Keratinocyte (primary cell): ENCODE measurements around the gene ARMH3. TPM values are rescaled to one million over a fixed set of nuclear protein-coding genes. Genes with fewer than 3 reads are reported as not detected.

ENCODE experiments used
- DNase-seq: peaks from one replicate; pipeline ENCODE4 v3.0.0-alpha.2; 2011; ENCODE audit warnings: low read depth, missing footprints, low spot score
- FAIRE-seq: peaks from 2 replicates; lab custom pipeline; 2011; peaks lifted over from hg19 to GRCh38; lab: Jason Lieb, UNC
- H2AFZ ChIP-seq: 2 replicates; pipeline ENCODE4 v1.6.0; 2012; ENCODE audit warnings: low read length, control low read depth, inconsistent platforms; ENCODE audit not compliant: control insufficient read depth
- H3K27ac ChIP-seq: 2 replicates; pipeline ENCODE4 v1.5.1; 2011; ENCODE audit warnings: low read length; ENCODE audit not compliant: control insufficient read depth, insufficient read depth
- H3K27me3 ChIP-seq: 3 replicates; pipeline ENCODE4 v1.6.0; 2011; ENCODE audit warnings: low read length; ENCODE audit not compliant: control insufficient read depth, insufficient read depth; ENCODE audit errors: extremely low read depth
- H3K36me3 ChIP-seq, 2 experiments: 2 replicates in 1 of 2; 3 replicates in 1 of 2; pipeline ENCODE4 v1.5.1; 2011; ENCODE audit warnings: low read length in 2 of 2, mild to moderate bottlenecking in 1 of 2; ENCODE audit not compliant: control insufficient read depth in 2 of 2, insufficient read depth in 2 of 2; ENCODE audit errors: extremely low read depth in 1 of 2
- H3K4me1 ChIP-seq: 3 replicates; pipeline ENCODE4 v1.5.1; 2011; ENCODE audit warnings: low read length; ENCODE audit not compliant: control insufficient read depth, insufficient read depth; ENCODE audit errors: extremely low read depth
- H3K4me2 ChIP-seq: 3 replicates; pipeline ENCODE4 v1.6.0; 2011; ENCODE audit warnings: low read depth, low read length; ENCODE audit not compliant: control insufficient read depth, insufficient read depth; ENCODE audit errors: extremely low read depth
- H3K4me3 ChIP-seq, 3 experiments: fragments of 200-600 bp in 1 of 3; sonication (generic) in 1 of 3; 2 replicates in 2 of 3; 3 replicates in 1 of 3; pipeline ENCODE4 v1.5.1; 2011 to 2016; ENCODE audit warnings: low read length in 3 of 3, mild to moderate bottlenecking in 3 of 3, control low read depth in 2 of 3, inconsistent platforms in 1 of 3, low read depth in 1 of 3, mixed read lengths in 1 of 3, mixed run types in 1 of 3, moderate library complexity in 1 of 3; ENCODE audit not compliant: control insufficient read depth in 2 of 3, insufficient read depth in 2 of 3; ENCODE audit errors: extremely low read depth in 1 of 3
- H3K79me2 ChIP-seq: 2 replicates; pipeline ENCODE4 v1.6.0; 2012; ENCODE audit warnings: low read length; ENCODE audit not compliant: control insufficient read depth, insufficient read depth
- H3K9ac ChIP-seq: 3 replicates; pipeline ENCODE4 v1.6.0; 2011; ENCODE audit warnings: low read length; ENCODE audit not compliant: control insufficient read depth, insufficient read depth; ENCODE audit errors: extremely low read depth
- H3K9me1 ChIP-seq: 3 replicates; pipeline ENCODE4 v1.6.0; 2011; ENCODE audit warnings: low read length; ENCODE audit not compliant: control insufficient read depth, insufficient read depth; ENCODE audit errors: extremely low read depth
- H3K9me3 ChIP-seq: 2 replicates; pipeline ENCODE4 v1.5.1; 2012; ENCODE audit warnings: low read depth, low read length; ENCODE audit not compliant: control insufficient read depth
- H4K20me1 ChIP-seq: 3 replicates; pipeline ENCODE4 v1.6.0; 2011; ENCODE audit warnings: low read length; ENCODE audit not compliant: control insufficient read depth, insufficient read depth; ENCODE audit errors: extremely low read depth
- EZH2 ChIP-seq: IDR thresholded peaks from one replicate; pipeline ENCODE4 v1.6.1; 2012; ENCODE audit warnings: inconsistent platforms, mild to moderate bottlenecking, low read length, moderate library complexity
- dilution Hi-C: fragments of 300-500 bp; cut with MboI; formaldehyde crosslinking; loops from one replicate; pipeline ENCODE4 v1.7.0; 2020; ENCODE audit warnings: low sequenced_read_pairs; ENCODE audit not compliant: extremely low pct_ligation_motif_present
- polyA plus RNA-seq, 5 experiments: library from polyadenylated mRNA; depleted of rRNA in 3 of 5; stranded (reverse) in 3 of 5; stranded (forward) in 1 of 5; unstranded in 1 of 5; fragments of >200 nt; gene quantifications; 1 replicate in 1 of 5; 2 replicates in 3 of 5; 3 replicates in 1 of 5; pipeline versions ENCODE4 v1.2.1 to v1.2.3, GENCODE V29; 2011 to 2012; ENCODE audit warnings: missing spikeins in 2 of 5, low read depth in 1 of 5, low replicate concordance in 1 of 5
- TF ChIP-seq, protein P1 (sequence below), 3 experiments: IDR thresholded peaks in 1 of 3; conservative IDR thresholded peaks in 1 of 3; optimal IDR thresholded peaks in 1 of 3; 2 replicates in 2 of 3; 3 replicates in 1 of 3; pipeline versions ENCODE3 to v1.5.1; 2011; ENCODE audit warnings: low read length in 3 of 3, mild to moderate bottlenecking in 3 of 3, moderate library complexity in 2 of 3, control low read depth in 1 of 3, inconsistent platforms in 1 of 3; ENCODE audit not compliant: insufficient read depth in 2 of 3; ENCODE audit errors: extremely low read depth in 1 of 3

Gene ARMH3
- polyA plus RNA-seq, 1 donor (not counting 4 experiments of a cell fraction or from before 2014, with no cell fraction given) = 25.3 TPM

- H3K4me2 ChIP-seq = no peak overlapping the region
- dilution Hi-C loops = no loop called here
- H4K20me1 ChIP-seq = no peaks in the 10 kb centered on the region
- no peaks in the 10 kb centered on the region for H3K27me3 ChIP-seq
- DNase-seq (no peak), FAIRE-seq (peak; percentile 74)
- H3K9me3 ChIP-seq = no peaks in the 10 kb centered on the region
- H3K79me2 ChIP-seq = no peaks in the 10 kb centered on the region
- no peak overlapping the region for H2AFZ ChIP-seq
- TF ChIP-seq, protein P1, sequence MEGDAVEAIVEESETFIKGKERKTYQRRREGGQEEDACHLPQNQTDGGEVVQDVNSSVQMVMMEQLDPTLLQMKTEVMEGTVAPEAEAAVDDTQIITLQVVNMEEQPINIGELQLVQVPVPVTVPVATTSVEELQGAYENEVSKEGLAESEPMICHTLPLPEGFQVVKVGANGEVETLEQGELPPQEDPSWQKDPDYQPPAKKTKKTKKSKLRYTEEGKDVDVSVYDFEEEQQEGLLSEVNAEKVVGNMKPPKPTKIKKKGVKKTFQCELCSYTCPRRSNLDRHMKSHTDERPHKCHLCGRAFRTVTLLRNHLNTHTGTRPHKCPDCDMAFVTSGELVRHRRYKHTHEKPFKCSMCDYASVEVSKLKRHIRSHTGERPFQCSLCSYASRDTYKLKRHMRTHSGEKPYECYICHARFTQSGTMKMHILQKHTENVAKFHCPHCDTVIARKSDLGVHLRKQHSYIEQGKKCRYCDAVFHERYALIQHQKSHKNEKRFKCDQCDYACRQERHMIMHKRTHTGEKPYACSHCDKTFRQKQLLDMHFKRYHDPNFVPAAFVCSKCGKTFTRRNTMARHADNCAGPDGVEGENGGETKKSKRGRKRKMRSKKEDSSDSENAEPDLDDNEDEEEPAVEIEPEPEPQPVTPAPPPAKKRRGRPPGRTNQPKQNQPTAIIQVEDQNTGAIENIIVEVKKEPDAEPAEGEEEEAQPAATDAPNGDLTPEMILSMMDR (optimal IDR thresholded peaks at IDR 0.05 in 1 of 3, IDR thresholded peaks at IDR 0.05 in 1 of 3, conservative IDR thresholded peaks at IDR 0.05 in 1 of 3; ENCODE audit: extremely low read depth in 1 of 3, insufficient read depth in 2 of 3, low read length in 3 of 3) = no peak
- no peak for TF ChIP-seq EZH2
- no peak overlapping the region for H3K9ac ChIP-seq
- H3K27ac ChIP-seq = no peak overlapping the region
- no peak overlapping the region for H3K4me3 ChIP-seq
- no peaks in the 10 kb centered on the region for H3K36me3 ChIP-seq
- H3K9me1 ChIP-seq = no peaks in the 10 kb centered on the region
- H3K4me1 ChIP-seq = peaks cover 47% of the 10 kb centered on the region
Measured at GRCh38 chr10:101940916-101941315, 115.1 kb downstream of the ARMH3 start.

- no peak overlapping the region for H3K4me3 ChIP-seq
- no peak overlapping the region for H2AFZ ChIP-seq
- H3K4me2 ChIP-seq = peak overlapping the region; percentile 31
- no peaks in the 10 kb centered on the region for H3K79me2 ChIP-seq
- peak overlapping the region; percentile 74 for H3K27ac ChIP-seq
- no peak for TF ChIP-seq EZH2
- TF ChIP-seq, protein P1 (optimal IDR thresholded peaks at IDR 0.05 in 1 of 3, IDR thresholded peaks at IDR 0.05 in 1 of 3, conservative IDR thresholded peaks at IDR 0.05 in 1 of 3; ENCODE audit: extremely low read depth in 1 of 3, insufficient read depth in 2 of 3, low read length in 3 of 3) = no peak
- DNase-seq (no peak), FAIRE-seq (no peak)
- H3K4me1 ChIP-seq = peaks cover 47% of the 10 kb centered on the region
- H3K36me3 ChIP-seq = no peaks in the 10 kb centered on the region
- H3K9me1 ChIP-seq = no peaks in the 10 kb centered on the region
- H3K9ac ChIP-seq = peak overlapping the region; percentile 14
- no peaks in the 10 kb centered on the region for H3K27me3 ChIP-seq
- dilution Hi-C loops = no loop called here
- no peaks in the 10 kb centered on the region for H3K9me3 ChIP-seq
- no peaks in the 10 kb centered on the region for H4K20me1 ChIP-seq
Measured at GRCh38 chr10:101939729-101940128, 116.2 kb downstream of the ARMH3 start.
